ENCODE data around the gene SERF1A.
"Not testable (repeated sequence)": the region's sequence is repeated elsewhere in the genome, so short reads cannot be mapped to it uniquely, and the experiment has no call there.

- not testable (repeated sequence) for TF ChIP-seq EZH2 (IDR thresholded peaks at IDR 0.05; ENCODE audit: insufficient read depth, poor library complexity, severe bottlenecking); EZH2phosphoT487 (IDR thresholded peaks at IDR 0.05; ENCODE audit: insufficient read depth, low read depth)
Observed at GRCh38 chr5:70931709-70932368, 31.4 kb downstream of the SERF1A start.
